Ovary (tissue), 3 donors: ENCODE measurements around the gene GNB1L.

ENCODE experiments used
- CTCF ChIP-seq, 3 donors: fragments of 450-650 bp in 2 of 3; fragments of 200-600 bp in 1 of 3; IDR thresholded peaks; one replicate each; pipeline versions ENCODE4 v1.5.1 to v1.8.0; 2016 to 2022; ENCODE audit warnings: antibody characterized with exemption in 3 of 3, mild to moderate bottlenecking in 1 of 3
- POLR2A ChIP-seq: fragments of 450-650 bp; IDR thresholded peaks from one replicate; pipeline ENCODE4 v1.6.1; 2017; ENCODE audit warnings: antibody characterized with exemption, mild to moderate bottlenecking, moderate library complexity
- donor health status: DM: no; HTN: no; CAD: no.

GRCh38 chr22:19868773-19869471 is 14.2 kb upstream of the GNB1L start:
- TF ChIP-seq CTCF (IDR thresholded peaks at IDR 0.05): no peak
- TF ChIP-seq POLR2A: no peak
